ENCODE measurements around the gene CARMIL1. TPM values are rescaled to one million over a fixed set of nuclear protein-coding genes. Genes with fewer than 3 reads are reported as not detected.

Gene CARMIL1
- total and polyA plus RNA-seq, 12 donors = 9.2 to 36.2 (median 14.5) TPM

DNA sequence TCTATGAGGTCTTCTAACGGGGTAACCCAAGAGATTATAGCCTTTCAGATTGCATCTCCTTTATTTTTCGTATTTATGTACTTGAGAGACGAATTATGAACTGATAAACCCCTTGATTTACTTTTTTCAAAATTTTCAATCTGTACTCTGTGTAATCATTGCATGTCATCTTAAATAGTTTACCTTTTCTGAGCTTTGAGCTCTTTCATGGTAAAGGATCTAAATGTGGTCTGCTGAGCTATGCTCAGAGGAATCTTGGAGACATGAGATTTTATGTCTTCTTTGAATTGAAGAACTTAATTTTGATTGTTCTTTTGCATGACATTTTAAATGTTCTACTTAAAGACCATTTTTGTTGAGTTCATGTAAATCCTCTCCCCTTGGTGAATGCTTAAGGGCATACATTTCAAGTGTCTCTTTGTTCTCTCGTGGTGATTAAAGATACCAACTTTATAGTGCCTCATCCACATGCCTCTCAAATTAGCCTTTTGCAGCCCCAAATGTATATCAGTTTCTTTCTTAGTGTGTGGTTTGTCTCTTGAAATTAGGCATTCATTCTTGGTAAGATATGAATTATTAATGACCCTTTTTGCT, 256.6 kb downstream of the CARMIL1 start:
- no peaks in the 10 kb centered on the region for H3K9me3 ChIP-seq (replicated peaks in 1 of 3)
- no peak for DNase-seq
- 78 to 95% (median 94%) methylated on average over 4 of the region's 4 CpGs for WGBS, 4 donors
- no peaks in the 10 kb centered on the region for H3K4me1 ChIP-seq (replicated peaks in 1 of 2)
- H3K27me3 ChIP-seq = no peaks in the 10 kb centered on the region
- H3K36me3 ChIP-seq (replicated peaks in 1 of 2) = peaks cover 0 to 4% of the 10 kb centered on the region in 2 donors
- no peak overlapping the region for H3K4me3 ChIP-seq
- intact Hi-C loops (cut with DNase I) = no loop called here
- no peak overlapping the region for H3K27ac ChIP-seq
- TF ChIP-seq, protein P1, sequence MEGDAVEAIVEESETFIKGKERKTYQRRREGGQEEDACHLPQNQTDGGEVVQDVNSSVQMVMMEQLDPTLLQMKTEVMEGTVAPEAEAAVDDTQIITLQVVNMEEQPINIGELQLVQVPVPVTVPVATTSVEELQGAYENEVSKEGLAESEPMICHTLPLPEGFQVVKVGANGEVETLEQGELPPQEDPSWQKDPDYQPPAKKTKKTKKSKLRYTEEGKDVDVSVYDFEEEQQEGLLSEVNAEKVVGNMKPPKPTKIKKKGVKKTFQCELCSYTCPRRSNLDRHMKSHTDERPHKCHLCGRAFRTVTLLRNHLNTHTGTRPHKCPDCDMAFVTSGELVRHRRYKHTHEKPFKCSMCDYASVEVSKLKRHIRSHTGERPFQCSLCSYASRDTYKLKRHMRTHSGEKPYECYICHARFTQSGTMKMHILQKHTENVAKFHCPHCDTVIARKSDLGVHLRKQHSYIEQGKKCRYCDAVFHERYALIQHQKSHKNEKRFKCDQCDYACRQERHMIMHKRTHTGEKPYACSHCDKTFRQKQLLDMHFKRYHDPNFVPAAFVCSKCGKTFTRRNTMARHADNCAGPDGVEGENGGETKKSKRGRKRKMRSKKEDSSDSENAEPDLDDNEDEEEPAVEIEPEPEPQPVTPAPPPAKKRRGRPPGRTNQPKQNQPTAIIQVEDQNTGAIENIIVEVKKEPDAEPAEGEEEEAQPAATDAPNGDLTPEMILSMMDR (IDR thresholded peaks at IDR 0.05) = no peak
- TF ChIP-seq POLR2A (IDR thresholded peaks at IDR 0.05) = no peak

DNA sequence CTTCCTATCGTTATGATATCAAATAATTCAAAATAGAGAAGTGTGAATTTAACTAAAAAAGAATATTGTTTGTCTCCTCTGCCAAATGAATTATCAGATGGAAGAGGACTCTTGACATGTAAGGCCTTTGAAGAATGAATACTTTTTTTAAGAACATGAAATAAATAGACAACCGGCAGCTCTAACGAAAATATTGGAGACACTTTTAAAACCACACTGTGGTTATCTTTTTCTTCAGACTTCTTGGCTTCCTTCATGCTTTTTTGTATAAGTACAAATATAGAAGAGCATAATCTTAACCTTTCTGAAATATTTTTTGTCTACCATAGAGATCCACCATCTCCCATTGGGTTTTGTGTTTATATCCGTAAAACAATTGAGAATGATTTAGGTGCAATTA, 257.6 kb downstream of the CARMIL1 start:
- no peak for DNase-seq
- intact Hi-C loops (cut with DNase I) = no loop called here
- 67 to 85% (median 76%) methylated on average over 4 of the region's 4 CpGs for WGBS, 4 donors
- no peaks in the 10 kb centered on the region for H3K9me3 ChIP-seq (replicated peaks in 1 of 3)
- TF ChIP-seq, protein P1 (IDR thresholded peaks at IDR 0.05) = no peak
- TF ChIP-seq POLR2A (IDR thresholded peaks at IDR 0.05) = no peak
- H3K36me3 ChIP-seq (replicated peaks in 1 of 2) = peaks cover 0 to 4% of the 10 kb centered on the region in 2 donors
- H3K27me3 ChIP-seq = no peaks in the 10 kb centered on the region
- H3K27ac ChIP-seq = no peak overlapping the region
- no peaks in the 10 kb centered on the region for H3K4me1 ChIP-seq (replicated peaks in 1 of 2)
- H3K4me3 ChIP-seq = no peak overlapping the region

DNA sequence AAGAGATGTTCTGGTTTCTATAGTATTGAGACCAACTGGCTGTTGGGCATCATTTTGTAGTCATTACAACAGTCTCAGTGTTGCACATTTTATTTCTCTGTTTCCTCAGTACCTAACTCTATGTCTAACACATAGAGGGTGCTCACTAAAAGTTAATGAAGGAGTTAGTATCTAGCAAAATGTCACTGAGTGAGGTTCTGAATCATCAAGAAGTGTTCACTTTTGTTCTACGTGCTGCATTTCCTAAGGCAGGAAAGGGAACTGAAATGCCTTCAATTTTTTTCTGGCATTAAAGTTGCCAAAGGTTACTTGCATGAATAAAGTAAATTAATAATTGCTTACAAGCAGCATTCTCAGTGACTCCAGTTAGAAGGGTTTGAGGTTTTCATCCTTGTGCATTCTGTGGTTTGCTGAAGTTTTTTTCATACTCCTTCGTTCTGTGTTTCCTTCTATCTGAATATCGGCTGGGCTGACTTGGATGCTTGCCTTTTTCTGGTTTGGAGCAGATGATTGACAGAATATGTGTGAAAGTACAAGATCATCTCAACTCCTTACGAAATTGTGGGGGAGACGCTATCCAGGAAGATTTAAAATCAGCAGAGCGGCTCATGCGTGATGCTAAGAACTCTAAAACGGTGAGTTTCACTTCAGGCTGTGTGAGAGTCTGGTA, 258.3 kb downstream of the CARMIL1 start:
- intact Hi-C loops (cut with DNase I) = no loop called here
- H3K4me1 ChIP-seq (replicated peaks in 1 of 2) = no peaks in the 10 kb centered on the region
- H3K9me3 ChIP-seq (replicated peaks in 1 of 3) = no peaks in the 10 kb centered on the region
- no peak for TF ChIP-seq POLR2A (IDR thresholded peaks at IDR 0.05)
- TF ChIP-seq, protein P1 (IDR thresholded peaks at IDR 0.05) = no peak
- 76 to 86% (median 81%) methylated on average over 8 of the region's 8 CpGs for WGBS, 4 donors
- DNase-seq = no peak
- no peak overlapping the region for H3K4me3 ChIP-seq
- no peak overlapping the region for H3K27ac ChIP-seq
- no peaks in the 10 kb centered on the region for H3K27me3 ChIP-seq
- peaks cover 0 to 4% of the 10 kb centered on the region in 2 donors for H3K36me3 ChIP-seq (replicated peaks in 1 of 2)

DNA sequence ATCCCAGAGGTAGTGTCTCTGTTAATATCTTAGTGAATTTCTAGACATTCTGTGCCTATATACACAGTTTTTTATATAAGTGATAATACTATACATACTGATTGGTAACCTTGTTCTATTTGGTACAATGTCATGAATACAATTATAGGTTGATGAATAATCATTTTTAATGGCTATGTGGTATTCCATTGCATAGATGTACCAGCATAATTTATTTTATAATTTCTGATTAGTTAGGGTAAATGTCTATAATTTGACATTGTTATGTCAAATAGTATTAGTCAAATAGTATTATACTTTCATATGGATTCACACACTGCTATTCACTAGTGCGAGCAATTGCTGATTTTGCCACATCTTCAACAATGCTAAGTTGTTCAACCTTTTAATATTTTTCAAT, 262.1 kb downstream of the CARMIL1 start:
- H3K4me3 ChIP-seq = no peak overlapping the region
- no peak for DNase-seq
- intact Hi-C loops (cut with DNase I) = no loop called here
- WGBS, 4 donors = 95 to 100% (median 99%) methylated on average over 1 of the region's 1 CpG
- H3K27me3 ChIP-seq = no peaks in the 10 kb centered on the region
- H3K9me3 ChIP-seq (replicated peaks in 1 of 3) = no peaks in the 10 kb centered on the region
- H3K27ac ChIP-seq = no peak overlapping the region
- H3K4me1 ChIP-seq (replicated peaks in 1 of 2) = no peaks in the 10 kb centered on the region
- no peaks in the 10 kb centered on the region for H3K36me3 ChIP-seq (replicated peaks in 1 of 2)
- TF ChIP-seq, protein P1 (IDR thresholded peaks at IDR 0.05) = no peak
- no peak for TF ChIP-seq POLR2A (IDR thresholded peaks at IDR 0.05)
